Activated T-helper 1 cell treated with anti-CD3 and anti-CD28 coated beads, Interleukin-2, amount 50 U/mL, for 16 hours (primary cell): ENCODE data around the gene LYRM4.

Source experiments
- DNase-seq, 2 donors: peaks; one replicate each; pipeline ENCODE4 v3.0.0-alpha.2; 2020; ENCODE audit warnings: low read depth in 1 of 2, low spot score in 1 of 2

LYRM4 gene

GRCh38 chr6:5178806-5179205 is 81.9 kb downstream of the LYRM4 start:
- DNase-seq = no peak

DNA sequence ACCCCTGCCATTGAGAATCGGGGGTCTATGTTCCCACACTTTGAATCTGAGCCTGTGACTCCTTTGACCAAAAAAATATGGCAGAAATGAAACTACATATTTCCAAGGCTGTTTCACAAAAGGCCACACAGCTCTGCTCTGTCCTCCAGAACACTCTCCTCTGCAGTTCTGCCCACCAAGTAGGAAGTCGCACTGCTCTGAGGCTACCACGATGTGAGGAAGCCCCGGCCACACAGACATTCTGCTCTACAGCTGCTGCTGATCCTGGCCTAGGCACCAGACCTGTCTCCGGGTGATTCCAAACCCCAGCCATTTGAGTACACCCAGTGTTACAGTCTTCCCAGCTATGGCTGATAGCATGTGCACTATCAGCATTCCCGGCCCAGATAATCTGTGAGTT is 85.1 kb downstream of the LYRM4 start:
- DNase-seq = no peak

DNA sequence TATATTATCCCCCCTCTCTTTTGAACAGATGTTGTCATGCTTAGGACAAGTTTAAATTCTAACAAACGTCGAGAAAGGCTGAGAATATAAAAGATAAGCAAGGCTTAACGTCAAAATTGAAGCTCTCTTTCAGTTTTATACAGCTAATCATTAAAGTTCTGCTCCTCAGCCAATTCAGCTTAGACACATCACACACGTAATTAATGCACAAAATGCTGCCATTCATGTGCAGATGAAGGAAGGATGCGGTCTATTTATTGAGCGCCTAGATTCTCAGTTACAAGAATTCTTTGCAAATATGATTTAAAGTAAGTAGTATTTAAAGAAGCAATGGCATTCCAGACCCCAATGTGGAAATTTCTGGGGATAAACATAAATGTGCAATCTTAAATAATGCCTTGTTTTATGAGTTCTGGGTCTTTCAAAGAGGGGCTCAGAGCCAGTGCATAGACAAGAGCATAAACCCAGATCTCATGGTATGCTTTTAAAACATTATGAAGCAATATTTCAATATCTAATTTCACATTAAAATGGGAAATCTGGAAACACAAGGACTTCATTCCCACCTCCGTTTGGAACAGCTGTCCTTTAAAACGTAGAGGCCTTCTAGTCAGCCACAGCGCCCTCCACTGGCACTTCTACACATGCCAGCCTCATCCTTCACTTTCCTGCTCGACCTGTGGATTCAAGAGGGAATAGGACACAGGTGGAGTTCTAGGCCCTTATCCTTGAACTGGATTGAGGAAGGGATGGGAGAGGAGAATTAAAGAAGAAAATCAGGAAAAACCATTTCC is 85.8 kb downstream of the LYRM4 start:
- DNase-seq = no peak

GRCh38 chr6:5174244-5174643 is 86.5 kb downstream of the LYRM4 start:
- peak in 1 of 2 donors; percentile 3 for DNase-seq

GRCh38 chr6:5173810-5174209 is 86.9 kb downstream of the LYRM4 start:
- no peak for DNase-seq

DNA sequence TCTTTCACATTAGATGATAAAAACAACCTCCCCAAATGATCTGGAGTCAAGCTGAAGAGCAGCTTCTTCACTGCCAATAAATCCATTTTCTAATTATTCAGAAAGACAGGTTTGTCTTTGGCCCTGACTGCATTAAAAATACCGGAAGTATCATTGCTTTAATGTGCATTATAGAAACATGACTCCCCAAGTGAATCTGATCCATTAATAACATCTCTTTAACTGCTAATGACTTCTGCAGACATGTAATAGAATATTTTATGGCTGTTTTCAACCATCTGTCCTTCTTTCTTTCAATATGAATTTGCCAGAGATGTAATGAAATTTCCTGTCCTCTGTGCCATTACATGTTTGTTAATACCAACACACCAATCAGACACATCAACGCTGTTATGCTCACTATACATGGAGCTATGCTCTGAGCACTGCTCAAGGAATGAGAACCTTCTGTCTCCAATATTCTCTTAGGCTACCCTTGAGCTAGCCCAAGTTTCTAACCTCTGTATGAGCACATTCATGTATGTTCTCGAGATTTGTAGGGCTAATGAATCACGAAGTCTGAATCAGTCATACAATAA is 87.8 kb downstream of the LYRM4 start:
- no peak for DNase-seq

DNA sequence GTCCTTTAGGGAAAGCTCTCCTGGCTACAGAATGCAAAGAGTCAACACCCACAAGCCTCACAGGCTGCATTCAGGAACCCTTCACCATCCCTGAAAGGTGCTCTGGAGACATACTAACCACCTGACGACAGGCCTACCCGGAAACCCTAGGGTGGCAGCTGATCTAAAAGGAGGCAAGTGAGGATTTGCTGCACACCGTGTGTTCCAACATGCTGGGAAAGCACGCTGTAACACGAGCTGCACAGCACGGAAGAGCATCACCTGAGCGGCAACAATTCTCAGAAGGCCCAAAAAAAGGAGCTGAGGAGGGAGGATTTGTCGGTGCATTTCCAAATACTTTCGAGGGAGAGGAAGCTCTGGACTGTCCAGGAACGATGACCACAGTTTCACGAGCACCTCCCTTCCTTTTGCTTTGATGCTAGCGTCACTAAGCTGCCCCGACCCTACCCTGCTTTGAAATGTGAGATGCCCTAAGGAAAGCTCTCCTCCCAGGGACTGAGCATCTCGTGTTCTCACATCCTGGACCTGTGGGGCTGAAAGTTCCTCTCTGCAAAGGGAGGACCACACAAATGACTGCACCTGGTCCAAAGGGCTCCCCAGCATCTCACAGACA is 88.6 kb downstream of the LYRM4 start:
- DNase-seq = no peak

DNA sequence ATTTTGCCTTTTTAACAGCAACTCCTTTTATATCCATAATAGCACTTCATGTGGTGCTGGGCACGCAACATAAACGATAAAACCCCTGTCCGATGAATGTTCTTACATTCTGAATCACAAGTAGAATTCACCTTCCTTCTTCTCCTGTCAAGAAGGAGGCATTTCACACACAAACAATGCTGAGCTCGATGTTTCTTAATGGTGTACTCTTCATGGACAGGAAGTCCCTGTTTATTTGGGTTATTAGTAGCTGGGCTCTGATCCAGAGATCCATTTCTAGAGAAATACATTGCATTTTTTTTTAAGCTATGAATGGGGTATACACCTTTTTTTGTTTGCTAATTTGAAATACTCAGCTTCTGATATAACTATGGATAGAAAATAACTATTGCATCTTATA is 93.2 kb downstream of the LYRM4 start:
- no peak for DNase-seq

- DNase-seq = no peak
These were observed 96.7 kb downstream of the LYRM4 start for GRCh38 chr6:5164092-5164491.

GRCh38 chr6:5163247-5163646 is 97.5 kb downstream of the LYRM4 start:
- DNase-seq = no peak

DNA sequence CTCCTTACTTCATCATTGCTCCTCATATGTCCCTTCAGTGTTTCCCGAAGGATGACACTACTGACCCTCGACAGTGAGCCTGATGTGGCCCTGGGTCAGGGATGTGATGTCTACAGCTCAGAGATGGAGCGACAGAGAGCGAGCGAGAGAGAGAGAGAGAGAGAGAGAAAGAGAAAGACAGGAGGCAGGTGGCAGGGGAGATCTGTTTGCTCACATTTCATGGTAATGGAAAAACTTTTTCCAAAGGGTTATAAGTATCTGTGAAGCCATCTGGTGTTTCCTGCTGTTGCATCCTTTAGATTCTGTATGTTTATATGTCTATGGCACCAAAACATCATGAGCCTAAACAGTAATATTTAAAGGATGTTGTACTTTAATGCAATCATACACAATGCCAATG is 98.4 kb downstream of the LYRM4 start:
- DNase-seq = no peak

DNA sequence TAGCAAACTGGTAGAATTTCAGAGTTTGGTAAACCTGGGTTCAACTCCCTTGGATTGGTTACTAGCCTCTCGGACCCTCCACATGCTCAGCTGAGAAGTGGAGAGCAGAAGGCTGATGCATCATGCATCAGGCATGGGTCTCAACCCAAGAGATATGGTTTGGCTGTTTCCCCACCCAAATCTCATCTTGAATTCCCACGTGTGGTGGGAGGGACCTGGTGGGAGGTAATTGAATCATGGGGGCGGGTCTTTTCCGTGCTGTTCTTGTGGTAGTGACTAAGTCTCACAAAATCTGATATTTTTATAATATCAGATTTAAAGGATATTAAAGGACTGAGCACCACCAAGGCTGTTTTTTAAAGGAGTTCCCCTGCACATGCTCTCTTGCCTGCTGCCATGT is 100.5 kb downstream of the LYRM4 start:
- DNase-seq = no peak

- DNase-seq = no peak
These were observed 101.6 kb downstream of the LYRM4 start for GRCh38 chr6:5159162-5159561.

- no peak for DNase-seq
These were observed 102.6 kb downstream of the LYRM4 start for GRCh38 chr6:5158180-5158579.

DNA sequence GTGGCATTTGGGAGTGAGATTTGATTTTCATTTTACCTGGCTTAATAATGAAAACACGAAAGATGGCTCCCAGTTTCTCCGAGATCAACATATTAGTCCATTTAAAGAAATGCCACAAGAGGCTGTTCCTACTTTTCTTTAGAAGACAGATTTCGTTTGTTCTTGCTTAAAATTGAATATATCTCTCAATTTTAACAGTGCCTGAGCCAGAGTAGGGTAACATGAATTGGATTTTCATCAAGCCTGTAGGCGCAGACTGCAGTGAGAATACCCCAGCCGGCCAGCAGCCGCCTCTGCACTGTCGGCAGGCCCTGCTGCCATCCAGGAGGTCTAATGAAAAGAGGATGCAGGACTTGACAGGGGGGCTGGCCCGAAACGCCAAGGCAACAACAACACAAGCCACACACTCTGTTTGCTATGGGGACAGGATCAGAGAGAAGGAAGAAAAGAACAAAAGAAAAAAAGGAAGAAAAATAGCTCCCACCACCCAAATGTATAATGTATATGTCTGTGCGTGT is 103.1 kb downstream of the LYRM4 start:
- no peak for DNase-seq

- DNase-seq = no peak
These were observed 104.1 kb downstream of the LYRM4 start for GRCh38 chr6:5156627-5157026.

- DNase-seq = no peak
These were observed 104.8 kb downstream of the LYRM4 start for GRCh38 chr6:5155906-5156305.

DNA sequence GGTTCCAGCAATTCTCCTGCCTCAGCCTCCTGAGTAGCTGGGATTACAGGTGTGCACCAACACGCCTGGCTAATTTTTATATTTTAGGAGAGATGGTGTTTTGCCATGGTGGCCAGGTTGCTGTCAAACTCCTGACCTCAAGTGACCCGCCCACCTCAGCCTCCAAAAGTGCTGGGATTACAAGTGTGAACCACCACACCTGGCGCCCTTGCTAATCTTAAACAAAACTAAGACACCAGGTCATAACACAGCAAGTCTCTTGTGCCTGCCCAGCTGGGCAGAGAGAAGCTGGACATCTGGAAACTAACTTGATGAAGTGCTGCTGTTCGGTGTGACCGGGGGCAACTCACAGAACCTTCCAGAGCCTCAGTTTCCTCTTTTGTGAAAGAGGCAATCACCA is 107.6 kb downstream of the LYRM4 start:
- no peak for DNase-seq

GRCh38 chr6:5152460-5152859 is 108.3 kb downstream of the LYRM4 start:
- DNase-seq = no peak

GRCh38 chr6:5151955-5152401 is 108.8 kb downstream of the LYRM4 start:
- no peak for DNase-seq

DNA sequence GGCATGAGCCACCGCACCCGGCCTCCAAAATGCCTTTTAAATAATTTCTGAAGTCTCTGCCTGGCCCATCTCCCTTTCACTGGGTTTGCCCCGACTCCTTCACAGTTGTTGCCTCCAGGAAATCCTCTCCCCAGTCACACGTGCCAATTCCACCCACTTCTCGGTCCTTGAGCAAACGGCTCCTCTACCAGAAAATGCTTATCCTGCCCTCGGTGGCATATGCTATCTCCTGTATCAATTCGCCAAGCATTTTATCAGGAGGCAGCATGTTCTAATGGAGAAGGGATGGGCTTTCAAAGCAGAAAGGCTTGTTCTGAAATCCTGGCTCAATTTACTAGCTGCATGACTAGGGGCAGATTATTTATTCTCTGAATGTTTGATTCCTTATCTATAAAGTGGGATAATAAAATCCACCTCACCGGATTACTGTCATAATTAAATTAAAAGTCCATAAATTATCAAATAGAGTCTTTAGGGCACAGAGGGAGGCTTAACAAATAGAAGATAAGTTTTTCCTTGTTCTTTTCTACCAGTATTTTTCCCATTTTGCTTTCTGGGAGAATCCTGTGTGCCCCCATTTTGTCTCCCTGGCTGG is 109.3 kb downstream of the LYRM4 start:
- no peak for DNase-seq

- DNase-seq = no peak
These were observed 110.1 kb downstream of the LYRM4 start for GRCh38 chr6:5150551-5151075.
